Effector memory CD8-positive, alpha-beta T cell (primary cell): ENCODE results near the gene HOXC6.

ENCODE experiments used
- ATAC-seq: fragments of 150-1000 bp; cut with Tn5 transposase; replicated peaks from 2 replicates; pipeline ENCODE4 v1.10.0; 2021; ENCODE audit warnings: mild to moderate bottlenecking, moderate library complexity
- DNase-seq, 3 experiments: peaks; one replicate each; pipeline ENCODE4 v3.0.0; 2021
- H3K27ac Mint-ChIP-seq, 2 donors: one replicate each; pipeline ENCODE4 v1.8.0; 2022; ENCODE audit warnings: mild to moderate bottlenecking in 2 of 2, mixed read lengths in 2 of 2, moderate library complexity in 2 of 2
- H3K27me3 Mint-ChIP-seq, 2 donors: one replicate each; pipeline ENCODE4 v1.8.0; 2022; ENCODE audit warnings: mixed read lengths in 2 of 2
- H3K36me3 Mint-ChIP-seq: one replicate; pipeline ENCODE4 v1.8.0; 2022; ENCODE audit warnings: mild to moderate bottlenecking, moderate library complexity, mixed read lengths; ENCODE audit not compliant: insufficient read depth
- H3K4me1 Mint-ChIP-seq, 2 donors: one replicate each; pipeline ENCODE4 v1.8.0; 2022; ENCODE audit warnings: low read depth in 2 of 2, mixed read lengths in 2 of 2
- H3K4me3 Mint-ChIP-seq, 2 donors: one replicate each; pipeline ENCODE4 v1.8.0; 2022; ENCODE audit warnings: mild to moderate bottlenecking in 2 of 2, mixed read lengths in 2 of 2, moderate library complexity in 2 of 2
- H3K9me3 Mint-ChIP-seq, 2 donors: one replicate each; pipeline ENCODE4 v1.8.0; 2022; ENCODE audit warnings: mixed read lengths in 2 of 2

The HOXC6 gene

GRCh38 chr12:53995002-53995377, 33.2 kb upstream of the HOXC6 start:
- ATAC-seq (peak; percentile 52), DNase-seq (no peak)
- Mint-ChIP-seq H3K27me3 (peaks cover 99 to 100% of the 10 kb centered on the region in 2 donors), H3K36me3 (peaks cover 25% of the 10 kb centered on the region), H3K4me3 (peak overlapping the region; percentile 88), H3K27ac (no peak overlapping the region), H3K4me1 (peaks cover 41 to 43% of the 10 kb centered on the region in 2 donors), H3K9me3 (no peaks in the 10 kb centered on the region)

DNA sequence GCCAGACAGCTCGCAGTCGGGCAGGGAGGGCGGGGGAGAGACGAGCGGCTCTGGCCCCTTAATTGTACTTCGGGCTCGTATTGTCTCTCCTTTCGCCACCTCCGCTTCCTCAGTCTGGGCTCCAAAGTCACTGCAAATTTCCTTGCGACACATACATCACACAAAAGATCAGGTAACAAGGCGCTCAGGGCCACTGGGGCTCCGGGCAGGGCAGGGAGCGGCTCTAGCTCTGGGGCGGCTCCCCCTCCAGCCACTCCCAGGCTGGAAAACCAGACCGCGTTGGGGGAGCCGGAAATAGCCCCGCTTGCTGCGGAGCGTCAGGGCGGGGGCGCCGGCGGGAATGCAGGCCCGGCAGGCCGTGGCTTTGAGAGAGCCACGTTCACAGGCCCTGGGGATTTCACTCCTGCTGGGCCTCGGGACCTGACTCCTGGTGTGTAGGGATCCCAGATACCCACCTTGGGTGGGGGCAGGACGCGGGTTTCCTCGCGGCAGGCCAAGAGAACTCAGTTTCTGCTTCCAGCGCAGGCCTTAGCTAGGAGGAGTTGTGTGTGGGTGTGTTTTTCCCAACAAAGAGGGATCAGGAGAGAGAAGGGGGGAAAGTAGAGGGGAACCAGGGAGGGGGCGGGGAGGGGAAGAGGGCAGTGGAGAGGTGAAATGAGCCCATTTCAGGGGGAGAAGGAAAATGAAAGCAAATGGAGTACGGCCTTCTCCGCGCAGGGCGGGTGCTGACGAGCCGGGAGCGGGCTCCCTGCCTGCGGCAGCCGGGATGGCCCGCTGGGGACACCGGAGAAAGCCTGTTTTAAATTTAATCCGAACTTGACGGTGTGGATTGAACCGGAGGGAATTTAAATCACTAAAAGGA, 32.6 kb upstream of the HOXC6 start:
- H3K9me3 Mint-ChIP-seq: no peaks in the 10 kb centered on the region
- ATAC-seq (peak; percentile 47), DNase-seq (no peak)
- H3K4me3 Mint-ChIP-seq: peak overlapping the region; percentile 88
- H3K27me3 Mint-ChIP-seq: peaks cover 99 to 100% of the 10 kb centered on the region in 2 donors
- H3K27ac Mint-ChIP-seq: peak overlapping the region; percentile 49 to 58
- H3K4me1 Mint-ChIP-seq: peaks cover 34 to 36% of the 10 kb centered on the region in 2 donors
- peaks cover 23% of the 10 kb centered on the region for H3K36me3 Mint-ChIP-seq

DNA sequence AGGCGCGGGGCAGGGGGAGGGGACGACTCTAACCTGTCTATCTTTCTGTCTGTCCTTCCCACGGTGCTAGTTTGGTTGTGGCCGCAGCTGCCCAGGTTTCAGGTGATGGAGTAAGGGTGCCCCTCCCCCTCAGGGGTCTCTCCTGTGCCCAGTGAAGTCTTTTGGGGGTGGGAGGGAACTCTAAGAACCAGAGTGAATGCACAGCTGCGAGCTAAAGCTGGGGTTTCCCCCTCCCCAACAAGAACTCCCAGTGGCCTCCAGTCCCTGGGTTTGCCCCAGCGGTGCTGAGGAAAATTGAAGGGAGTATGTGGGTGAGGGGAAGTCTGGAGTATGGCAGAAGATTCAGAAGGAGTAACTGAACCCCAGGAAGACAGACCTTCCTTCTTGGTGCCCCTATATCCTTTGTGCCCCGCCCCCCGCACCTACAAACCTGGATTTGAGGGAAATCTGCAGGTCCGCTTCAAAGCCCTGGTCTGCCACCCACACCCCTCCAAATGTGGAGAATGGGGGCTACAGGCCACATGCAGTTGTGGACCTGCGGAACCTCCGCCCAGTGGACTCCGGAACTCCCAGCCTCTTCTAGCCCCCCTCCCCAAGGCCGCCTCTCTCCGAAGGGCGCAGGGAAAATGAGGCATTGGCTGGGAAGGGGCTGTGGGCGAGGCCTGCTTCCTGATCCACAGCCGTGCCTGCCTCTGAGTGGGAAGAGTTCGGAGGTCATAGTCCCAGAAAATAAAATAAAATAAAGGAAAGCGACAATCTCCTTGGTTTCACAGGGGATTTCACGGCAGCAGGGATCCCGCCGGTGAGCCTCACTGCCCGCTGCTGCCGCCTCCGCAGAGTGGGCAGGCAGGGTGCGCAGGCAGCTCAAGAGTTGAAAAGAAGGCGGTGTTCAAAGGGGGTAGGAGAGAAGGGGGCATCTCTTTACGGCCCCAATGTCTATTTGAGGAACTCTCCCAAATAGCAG, 31.7 kb upstream of the HOXC6 start:
- peaks cover 99 to 100% of the 10 kb centered on the region in 2 donors for H3K27me3 Mint-ChIP-seq
- no peaks in the 10 kb centered on the region for H3K9me3 Mint-ChIP-seq
- peak overlapping the region; percentile 88 for H3K4me3 Mint-ChIP-seq
- DNase-seq (no peak), ATAC-seq (no peak)
- H3K36me3 Mint-ChIP-seq: peaks cover 23% of the 10 kb centered on the region
- H3K27ac Mint-ChIP-seq: no peak overlapping the region
- peaks cover 30 to 32% of the 10 kb centered on the region in 2 donors for H3K4me1 Mint-ChIP-seq

- H3K27ac Mint-ChIP-seq: no peak overlapping the region
- no peaks in the 10 kb centered on the region for H3K9me3 Mint-ChIP-seq
- H3K36me3 Mint-ChIP-seq: peaks cover 23% of the 10 kb centered on the region
- DNase-seq (no peak), ATAC-seq (no peak)
- peaks cover 99 to 100% of the 10 kb centered on the region in 2 donors for H3K27me3 Mint-ChIP-seq
- peak overlapping the region in 1 of 2 donors; percentile 25 for H3K4me3 Mint-ChIP-seq
- peaks cover 32% of the 10 kb centered on the region in 2 donors for H3K4me1 Mint-ChIP-seq
These were observed 30.8 kb upstream of the HOXC6 start for GRCh38 chr12:53997204-53998109.

GRCh38 chr12:53998110-53998899, 29.9 kb upstream of the HOXC6 start:
- Mint-ChIP-seq H3K36me3 (peaks cover 23% of the 10 kb centered on the region), H3K9me3 (no peaks in the 10 kb centered on the region), H3K27ac (no peak overlapping the region), H3K4me1 (peaks cover 32 to 33% of the 10 kb centered on the region in 2 donors), H3K4me3 (no peak overlapping the region), H3K27me3 (peaks cover 99 to 100% of the 10 kb centered on the region in 2 donors)
- DNase-seq (no peak), ATAC-seq (no peak)

DNA sequence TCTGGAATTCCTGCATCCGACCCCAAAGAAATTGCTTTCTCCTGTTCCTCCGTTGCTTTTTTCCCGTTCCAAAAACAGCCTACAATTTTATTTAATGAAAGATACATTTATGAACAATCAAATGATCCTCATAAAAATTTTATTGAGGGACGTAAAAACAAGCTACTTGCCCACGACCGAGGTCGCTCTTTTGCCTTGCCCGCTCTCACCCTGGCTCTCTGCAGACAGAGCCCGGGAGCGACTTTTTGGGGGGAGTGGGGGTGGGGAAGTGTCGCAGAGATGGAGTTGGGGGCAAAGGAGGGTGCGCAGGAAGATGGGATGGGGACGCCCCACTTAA, 29.4 kb upstream of the HOXC6 start:
- no peak overlapping the region for H3K27ac Mint-ChIP-seq

DNA sequence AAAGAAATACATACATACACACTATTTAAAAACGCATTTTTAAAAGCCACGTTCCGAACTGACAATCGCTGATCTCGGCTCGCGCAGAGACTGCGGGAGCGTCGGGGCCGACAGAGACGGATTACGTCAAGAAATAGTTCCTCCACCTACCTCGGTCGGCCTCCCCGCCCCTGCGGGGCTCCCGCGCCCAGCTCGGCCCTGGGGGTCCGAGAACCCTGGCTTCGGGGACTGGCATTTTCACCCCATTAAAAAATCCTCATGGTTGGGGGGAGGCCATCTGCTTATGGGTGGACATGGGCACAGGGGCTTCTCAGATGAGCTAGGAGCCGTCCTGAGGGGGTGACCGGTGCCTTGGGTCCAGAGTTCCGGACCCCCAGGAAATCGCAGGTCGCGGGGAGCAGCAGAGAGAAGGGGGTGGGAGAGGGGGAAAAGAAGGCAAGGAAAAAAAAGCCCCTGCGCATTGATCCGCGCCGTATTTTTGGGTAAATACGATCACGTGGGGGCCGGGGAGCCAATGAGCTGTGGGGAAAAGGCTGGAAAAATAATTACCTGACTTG, 28.6 kb upstream of the HOXC6 start:
- ATAC-seq (no peak), DNase-seq (no peak)
- Mint-ChIP-seq H3K9me3 (no peaks in the 10 kb centered on the region), H3K36me3 (peaks cover 18% of the 10 kb centered on the region), H3K27me3 (peaks cover 99 to 100% of the 10 kb centered on the region in 2 donors), H3K4me3 (peak overlapping the region; percentile 59 to 62), H3K4me1 (peaks cover 24 to 25% of the 10 kb centered on the region in 2 donors), H3K27ac (no peak overlapping the region)

More for the DNA sequence above, 29.4 kb upstream of the HOXC6 start:
- H3K27me3 Mint-ChIP-seq: peaks cover 99 to 100% of the 10 kb centered on the region in 2 donors
- no peak overlapping the region for H3K4me3 Mint-ChIP-seq
- H3K9me3 Mint-ChIP-seq: no peaks in the 10 kb centered on the region
- H3K4me1 Mint-ChIP-seq: peaks cover 28 to 30% of the 10 kb centered on the region in 2 donors
- DNase-seq (no peak), ATAC-seq (no peak)
- H3K36me3 Mint-ChIP-seq: peaks cover 21% of the 10 kb centered on the region

- Mint-ChIP-seq H3K4me1 (peaks cover 18% of the 10 kb centered on the region in 2 donors), H3K9me3 (no peaks in the 10 kb centered on the region), H3K36me3 (peaks cover 18% of the 10 kb centered on the region), H3K27me3 (peaks cover 99 to 100% of the 10 kb centered on the region in 2 donors), H3K27ac (no peak within 1 kb of the TSS), H3K4me3 (peak within 1 kb of the TSS; percentile 59 to 62)
- ATAC-seq (no peak), DNase-seq (no peak)
These were observed 27.8 kb upstream of the HOXC6 start, which contains the start of gene HOXC9 for GRCh38 chr12:54000116-54001114. Gene HOXC9 (plus strand): TSS chr12:54000161. CDS start chr12:54000189, 28 bp downstream.

DNA sequence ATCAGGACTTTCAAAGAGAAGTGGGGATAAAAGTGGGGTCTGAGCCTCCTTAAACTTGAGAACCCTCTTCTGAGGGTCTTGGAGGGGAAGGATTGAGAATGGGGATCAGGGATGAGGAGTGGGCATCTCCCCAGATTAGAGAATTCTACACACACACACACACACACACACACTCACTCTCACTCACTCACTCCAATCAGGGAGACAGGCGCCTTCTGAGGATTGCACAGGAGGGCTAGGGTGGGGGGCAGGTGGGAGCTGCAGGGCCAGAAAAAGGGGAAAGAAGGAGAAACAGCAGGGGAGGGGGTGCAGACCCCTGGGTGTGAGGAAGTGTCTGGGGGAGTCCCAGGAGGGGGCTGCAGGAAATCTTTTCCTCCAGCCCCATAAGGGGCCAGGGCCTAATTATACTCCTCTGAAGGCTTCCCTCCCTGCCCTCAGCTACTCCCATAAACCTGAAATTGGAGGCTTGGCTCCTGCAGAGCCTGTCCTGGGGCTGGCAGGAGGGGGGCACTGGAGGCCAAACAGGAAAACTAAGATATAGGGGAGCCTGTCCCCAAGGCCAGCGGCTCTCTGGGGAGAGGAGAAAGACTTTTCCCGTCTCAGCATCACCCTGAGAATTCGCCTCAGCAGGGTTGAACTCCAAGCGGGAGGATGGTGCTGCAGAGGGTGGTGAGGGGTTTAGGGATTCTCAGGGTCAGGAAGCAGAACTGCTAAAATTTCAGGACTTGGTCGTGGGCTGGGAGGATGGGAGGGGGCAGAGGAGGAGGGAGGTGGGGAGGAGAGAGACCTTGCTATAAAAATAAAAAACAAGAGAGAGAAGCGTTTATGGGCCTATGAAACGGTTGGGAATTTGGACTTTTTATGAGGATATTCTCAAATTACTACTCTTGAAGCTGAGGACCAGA, 26.7 kb upstream of the HOXC6 start:
- peaks cover 14 to 17% of the 10 kb centered on the region in 2 donors for H3K4me1 Mint-ChIP-seq
- no peaks in the 10 kb centered on the region for H3K9me3 Mint-ChIP-seq
- no peak for DNase-seq
- no peak overlapping the region for H3K27ac Mint-ChIP-seq
- peaks cover 99 to 100% of the 10 kb centered on the region in 2 donors for H3K27me3 Mint-ChIP-seq
- no peak for ATAC-seq
- peaks cover 13% of the 10 kb centered on the region for H3K36me3 Mint-ChIP-seq
- no peak overlapping the region for H3K4me3 Mint-ChIP-seq

DNA sequence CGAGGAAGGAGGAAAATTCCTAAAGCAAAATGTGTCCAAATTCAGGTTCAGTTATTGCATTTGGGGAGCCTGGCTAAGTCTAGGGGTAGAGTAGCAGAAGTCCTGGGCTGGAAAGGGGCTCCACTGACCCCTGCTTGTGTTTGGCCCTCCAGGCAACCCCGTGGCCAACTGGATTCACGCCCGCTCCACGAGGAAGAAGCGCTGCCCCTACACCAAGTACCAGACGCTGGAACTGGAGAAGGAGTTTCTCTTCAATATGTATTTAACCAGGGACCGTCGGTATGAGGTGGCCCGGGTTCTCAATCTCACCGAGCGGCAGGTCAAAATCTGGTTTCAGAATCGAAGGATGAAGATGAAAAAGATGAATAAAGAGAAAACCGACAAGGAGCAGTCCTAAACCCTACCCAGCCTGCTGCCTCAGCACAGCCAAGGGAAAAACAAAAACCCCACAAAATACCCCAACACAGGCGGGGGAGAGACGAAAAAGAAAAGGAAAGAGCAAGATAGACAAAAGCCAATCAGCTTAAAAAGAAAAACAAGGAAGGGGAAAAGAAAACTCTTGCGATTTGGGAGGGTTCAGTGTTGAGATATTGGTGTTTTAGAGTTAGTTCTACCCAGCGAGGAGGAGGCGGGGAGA, 25.8 kb upstream of the HOXC6 start:
- DNase-seq: no peak
- H3K27ac Mint-ChIP-seq: no peak overlapping the region
- peaks cover 13% of the 10 kb centered on the region for H3K36me3 Mint-ChIP-seq
- H3K27me3 Mint-ChIP-seq: peaks cover 99 to 100% of the 10 kb centered on the region in 2 donors
- H3K4me1 Mint-ChIP-seq: peaks cover 13% of the 10 kb centered on the region in 2 donors
- no peak for ATAC-seq
- no peaks in the 10 kb centered on the region for H3K9me3 Mint-ChIP-seq
- H3K4me3 Mint-ChIP-seq: no peak overlapping the region
